Heart right ventricle (tissue), 16 donors: ENCODE measurements around the gene ZNF787. TPM values are rescaled to one million over a fixed set of nuclear protein-coding genes. Genes with fewer than 3 reads are reported as not detected.
A peak's percentile ranks its signal among the peaks of the same experiment; 100 is the strongest.

Experiments used
- ATAC-seq, 8 donors: fragments of 200-7000 bp; cut with Tn5 transposase; one replicate each; pipeline ENCODE4 v1.9.1; 2020; ENCODE audit warnings: mild to moderate bottlenecking in 8 of 8, moderate library complexity in 8 of 8, moderate number of reproducible peaks in 1 of 8
- DNase-seq, 2 donors: peaks; one replicate each; pipeline ENCODE4 v3.0.0-alpha.2; 2020
- H3K27ac ChIP-seq, 10 donors: fragments of 200-600 bp; sonication (generic) in 2 of 10; one replicate each; pipeline versions ENCODE4 v1.5.0 to v1.8.0; 2020 to 2022; ENCODE audit warnings: mild to moderate bottlenecking in 3 of 10
- H3K27me3 ChIP-seq, 7 donors: fragments of 200-600 bp; one replicate each; pipeline ENCODE4 v1.8.0; 2021 to 2022; ENCODE audit warnings: mild to moderate bottlenecking in 2 of 7
- H3K36me3 ChIP-seq, 9 donors: fragments of 200-600 bp; sonication (generic) in 1 of 9; one replicate each; pipeline versions ENCODE4 v1.5.0 to v1.8.0; 2020 to 2022; ENCODE audit warnings: mild to moderate bottlenecking in 2 of 9
- H3K4me1 ChIP-seq, 9 donors: fragments of 200-600 bp; sonication (generic) in 1 of 9; one replicate each; pipeline versions ENCODE4 v1.5.0 to v1.8.0; 2020 to 2022; ENCODE audit warnings: mild to moderate bottlenecking in 4 of 9
- H3K4me3 ChIP-seq, 10 donors: fragments of 200-600 bp; sonication (generic) in 2 of 10; one replicate each; pipeline versions ENCODE4 v1.5.0 to v1.8.0; 2020 to 2022; ENCODE audit warnings: mild to moderate bottlenecking in 7 of 10, moderate library complexity in 2 of 10
- H3K9me3 ChIP-seq, 11 donors: fragments of 200-600 bp in 10 of 11; sonication (generic) in 2 of 11; one replicate each; pipeline versions ENCODE4 v1.5.0 to v1.8.0; 2013 to 2022; ENCODE audit warnings: mild to moderate bottlenecking in 2 of 11, control low read depth in 1 of 11, moderate library complexity in 1 of 11
- CTCF ChIP-seq, 9 donors: fragments of 200-600 bp; sonication (generic) in 2 of 9; IDR thresholded peaks; one replicate each; pipeline versions ENCODE4 v1.5.0 to v1.8.0; 2021 to 2022; ENCODE audit warnings: antibody characterized with exemption in 9 of 9, mild to moderate bottlenecking in 5 of 9, moderate library complexity in 1 of 9
- WGBS, 2 donors: extraction: QIAGEN DNeasy Blood & Tissue Kit; methylation state at CpG; one replicate each; pipeline ENCODE4 v1.1.7; 2013; ENCODE audit warnings: inconsistent platforms in 1 of 2; 5-methylcytosine and 5-hydroxymethylcytosine counted together
- intact Hi-C, 10 donors: fragments of 100-400 bp; cut with DNase I; formaldehyde crosslinking; loops; one replicate each; pipeline versions ENCODE4 v1.11.1 to v1.14.2; 2022
- polyA plus RNA-seq, 2 donors: library from polyadenylated mRNA; stranded (reverse); fragments of 200-250 nt; gene quantifications; one replicate each; pipeline ENCODE4 v1.2.3, GENCODE V29; 2013
- total RNA-seq, 10 donors: library from RNA; stranded (reverse); fragmentation: NEBNext Ultra II Directional in 3 of 10; extraction: Animal tissue kit (Norgen Biotek cat#: 25700) in 3 of 10; gene quantifications; one replicate each; pipeline versions ENCODE4 v1.2.1 to v1.2.4, GENCODE V29; 2021 to 2023
- donor health status: Arrhythmogenic right ventricular cardiomyopathy.
- donor health status: ischemic (EF 13 %, LVEDD 7.1; RV severe dilation, severe dysfunction).
- donor health status: healthy with polysubstance abuse.
- donor health status: DM: no; HTN: yes; CAD: no.
- donor health status: DM: no; HTN: no; CAD: no.
- donor health status: ischemic (EF 25% LVEDD 6.9; RV normal size, moderate dysfunction).
- donor health status: ischemic (EF 25% LVEDD 5.7; RV mildly dilated, moderate dysfunction).
- donor health status: healthy.
- donor health status: DM: yes; HTN: yes; CAD: no.
- donor health status: Ischemic cardiomyopathy.
- donor health status: ischemic (EF 35%, LVEDD 5.7; RV mildly dilated, moderate dysfunction).
- donor health status: nonischemic (EF 11% LVEDD 7.7; RV severe dilation, severe dysfunction).
- donor health status: DM: yes; HTN: yes; CAD: no.
- donor health status: PGD.
- donor health status: ischemic (EF 29% LVEDD 5.4; RV normal size, mild dysfunction).
- donor health status: nonischemic (EF 23%, LVEDD 6.1; RV moderate dilation, normal function).

ZNF787 gene
- total and polyA plus RNA-seq, 12 donors = 18.5 to 47.2 (median 28.4) TPM

DNA sequence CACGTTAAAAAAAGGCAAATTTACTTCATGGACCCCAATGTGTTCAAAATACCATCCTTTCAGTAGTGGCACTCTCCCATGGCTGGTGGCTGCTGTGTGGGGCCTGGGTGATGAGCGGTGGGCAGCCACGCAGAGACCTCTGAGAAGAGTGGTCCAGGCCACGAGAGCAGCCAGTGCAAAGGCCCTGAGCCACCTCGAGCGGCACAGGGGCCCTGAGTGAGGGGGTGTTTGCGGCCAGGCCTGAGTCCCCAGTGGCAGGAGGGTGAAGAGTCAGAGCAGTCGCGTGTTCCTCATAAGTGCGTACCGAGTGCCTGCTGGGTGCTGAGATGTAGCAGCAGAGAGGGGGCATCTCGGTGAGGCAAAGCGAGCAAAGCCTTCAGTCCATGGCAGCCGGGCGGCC is 27.0 kb upstream of the ZNF787 start:
- peak in 2 of 8 donors; percentile 7 to 9 for ATAC-seq
- no peak for DNase-seq
- 96 to 97% methylated on average over 15 of the region's 15 CpGs for WGBS, 2 donors
- H3K4me1 ChIP-seq = peaks cover 0 to 20% (median 6%) of the 10 kb centered on the region in 9 donors
- H3K9me3 ChIP-seq = no peaks in the 10 kb centered on the region
- intact Hi-C loops = loop anchor here in 3 of 10 donors (5.0 to 10.0 kb wide), 2 partner anchors 41 to 167 kb away; partner anchors contain the start of gene ZSCAN5A (in 2 of the 3)
- no peaks in the 10 kb centered on the region for H3K27me3 ChIP-seq
- no peak overlapping the region for H3K27ac ChIP-seq
- H3K36me3 ChIP-seq = peaks cover 0 to 39% (median 0%) of the 10 kb centered on the region in 9 donors
- no peak for TF ChIP-seq CTCF (IDR thresholded peaks at IDR 0.05)
- H3K4me3 ChIP-seq = no peak overlapping the region

DNA sequence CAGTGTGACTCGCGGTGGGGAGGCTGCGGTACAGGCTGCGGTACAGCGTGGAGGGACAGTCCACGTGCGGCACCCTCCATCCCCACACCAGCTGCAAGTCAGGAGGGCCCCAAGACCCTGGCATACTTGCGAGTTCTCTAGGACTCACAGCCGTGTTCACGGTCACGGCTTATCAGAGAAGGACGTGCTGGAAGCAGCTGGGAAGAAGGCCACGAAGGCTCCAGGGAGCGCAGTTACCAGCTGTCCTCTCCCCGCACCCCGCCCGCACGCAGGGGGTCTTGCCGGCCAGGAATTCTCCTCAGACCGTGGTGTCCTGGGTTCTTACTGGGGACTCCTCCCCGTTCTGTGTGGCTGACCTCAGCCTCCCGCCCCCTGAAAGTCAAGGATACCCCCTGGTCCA is 26.2 kb upstream of the ZNF787 start:
- WGBS, 2 donors = 85 to 90% methylated on average over 22 of the region's 22 CpGs
- peaks cover 0 to 25% (median 7%) of the 10 kb centered on the region in 9 donors for H3K4me1 ChIP-seq
- peaks cover 0 to 39% (median 0%) of the 10 kb centered on the region in 9 donors for H3K36me3 ChIP-seq
- no peak for TF ChIP-seq CTCF (IDR thresholded peaks at IDR 0.05)
- intact Hi-C loops = loop anchor here in 3 of 10 donors (5.0 to 10.0 kb wide), 2 partner anchors 40 to 167 kb away; partner anchors contain the start of gene ZSCAN5A (in 2 of the 3)
- no peaks in the 10 kb centered on the region for H3K27me3 ChIP-seq
- no peaks in the 10 kb centered on the region for H3K9me3 ChIP-seq
- H3K4me3 ChIP-seq = no peak overlapping the region
- DNase-seq (no peak), ATAC-seq (no peak)
- H3K27ac ChIP-seq = no peak overlapping the region

DNA sequence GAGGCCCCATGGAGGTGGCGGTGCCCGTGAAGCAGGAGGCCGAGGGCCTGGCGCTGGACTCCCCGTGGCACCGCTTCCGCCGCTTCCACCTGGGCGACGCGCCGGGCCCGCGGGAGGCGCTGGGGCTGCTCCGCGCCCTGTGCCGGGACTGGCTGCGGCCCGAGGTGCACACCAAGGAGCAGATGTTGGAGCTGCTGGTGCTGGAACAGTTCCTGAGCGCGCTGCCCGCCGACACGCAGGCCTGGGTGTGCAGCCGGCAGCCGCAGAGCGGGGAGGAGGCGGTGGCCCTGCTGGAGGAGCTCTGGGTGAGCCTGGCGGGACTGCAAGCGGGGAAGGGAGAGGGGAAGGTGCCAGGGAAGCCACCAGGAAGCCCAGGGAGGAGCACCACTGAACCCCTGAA is 25.8 kb upstream of the ZNF787 start:
- WGBS, 2 donors = 96 to 97% methylated on average over 31 of the region's 31 CpGs
- intact Hi-C loops = loop anchor here in 3 of 10 donors (5.0 to 10.0 kb wide), 2 partner anchors 40 to 168 kb away; partner anchors contain the start of gene ZSCAN5A (in 2 of the 3)
- H3K27ac ChIP-seq = no peak overlapping the region

DNA sequence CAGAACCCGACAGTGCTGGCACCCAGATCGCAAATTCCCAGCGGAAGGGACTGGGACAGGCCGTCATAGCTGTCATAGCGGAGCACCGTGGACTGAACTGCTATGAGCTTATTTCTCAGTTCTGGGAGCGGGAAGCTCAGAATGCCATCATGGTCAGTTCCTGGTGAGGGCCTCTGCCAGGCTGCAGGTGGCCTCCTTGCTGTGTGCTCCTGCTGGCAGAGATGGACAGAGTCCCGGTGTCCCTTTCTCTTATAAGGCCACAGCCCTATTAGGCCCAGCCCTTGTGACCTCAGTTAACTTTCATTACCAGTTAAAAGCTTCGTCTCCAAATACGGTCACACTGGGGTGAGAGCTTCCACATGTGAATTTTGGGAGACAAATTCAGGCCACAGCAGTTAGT is 24.6 kb upstream of the ZNF787 start:
- WGBS, 2 donors = 91 to 93% methylated on average over 10 of the region's 10 CpGs
- intact Hi-C loops = loop anchor here in 3 of 10 donors (5.0 to 10.0 kb wide), 2 partner anchors 38 to 169 kb away; partner anchors contain the start of gene ZSCAN5A (in 2 of the 3)
- DNase-seq (no peak), ATAC-seq (no peak)
- Histone ChIP-seq H3K4me1 (peaks cover 0 to 33% (median 14%) of the 10 kb centered on the region in 9 donors), H3K27me3 (no peaks in the 10 kb centered on the region), H3K4me3 (no peak overlapping the region), H3K9me3 (no peaks in the 10 kb centered on the region), H3K27ac (no peak overlapping the region), H3K36me3 (peaks cover 0 to 39% (median 0%) of the 10 kb centered on the region in 9 donors)
- no peak for TF ChIP-seq CTCF (IDR thresholded peaks at IDR 0.05)

More for the DNA sequence above, 25.8 kb upstream of the ZNF787 start:
- DNase-seq (no peak), ATAC-seq (no peak)
- peaks cover 0 to 39% (median 0%) of the 10 kb centered on the region in 9 donors for H3K36me3 ChIP-seq
- TF ChIP-seq CTCF (IDR thresholded peaks at IDR 0.05) = no peak
- no peak overlapping the region for H3K4me3 ChIP-seq
- no peaks in the 10 kb centered on the region for H3K27me3 ChIP-seq
- H3K4me1 ChIP-seq = peaks cover 0 to 29% (median 11%) of the 10 kb centered on the region in 9 donors
- no peaks in the 10 kb centered on the region for H3K9me3 ChIP-seq
